HepG2 (cell line): ENCODE data around the gene HOXB6. TPM values are rescaled to one million over a fixed set of nuclear protein-coding genes. Genes with fewer than 3 reads are reported as not detected.

Source experiments
- ATAC-seq: fragments of 200-7000 bp; cut with Tn5 transposase; 3 replicates; pipeline ENCODE4 v1.9.1; 2020; ENCODE audit warnings: mild to moderate bottlenecking, moderate library complexity
- BruUV-seq: library from RNA; stranded (reverse); fragments of 400-500 nt; replicated peaks from 2 replicates; lab custom pipeline; 2021; lab: Mats Ljungman, UMichigan
- CTCF ChIA-PET: fragments of 300-600 bp; formaldehyde crosslinking; extraction: SDS; loops from one replicate; lab custom pipeline; 2021; ENCODE audit warnings: low total read pairs, inconsistent platforms, low intra/inter-chr PET ratio; lab: Yijun Ruan, JAX
- POLR2A ChIA-PET: fragments of 350-600 bp; sonication (Branson Sonifier 250); formaldehyde crosslinking; loops from one replicate; lab custom pipeline; 2020; ENCODE audit warnings: antibody characterized with exemption, inconsistent platforms; lab: Yijun Ruan, JAX
- DNase-seq: peaks from one replicate; pipeline ENCODE4 v3.0.0-alpha.2; 2015; ENCODE audit warnings: low spot score
- FAIRE-seq: peaks from 3 replicates; lab custom pipeline; 2011; peaks lifted over from hg19 to GRCh38; lab: Jason Lieb, UNC
- H2AFZ ChIP-seq: one replicate; pipeline ENCODE4 v1.6.1; 2011; ENCODE audit warnings: low read length, inconsistent platforms
- H3K27ac ChIP-seq: fragments of 300-600 bp; 3 replicates; pipeline ENCODE4 v1.8.0; 2011; ENCODE audit warnings: mixed run types, mild to moderate bottlenecking, mixed read lengths, low read length, inconsistent platforms; ENCODE audit not compliant: insufficient read depth; ENCODE audit errors: extremely low read length
- H3K27me3 ChIP-seq, 2 experiments: fragments of 200-600 bp in 1 of 2; 2 replicates in 1 of 2; 3 replicates in 1 of 2; pipeline versions ENCODE4 v1.6.0 to v1.8.0; 2011; ENCODE audit warnings: low read length in 2 of 2, mild to moderate bottlenecking in 2 of 2, moderate library complexity in 2 of 2, inconsistent platforms in 1 of 2; ENCODE audit not compliant: insufficient read depth in 2 of 2, control insufficient read depth in 1 of 2
- H3K36me3 ChIP-seq, 2 experiments: fragments of 200-600 bp in 1 of 2; replicated peaks in 1 of 2; 2 replicates in 1 of 2; 3 replicates in 1 of 2; pipeline versions ENCODE4 v1.5.1 to v1.8.0; 2011; ENCODE audit warnings: low read length in 2 of 2, inconsistent platforms in 1 of 2; ENCODE audit not compliant: insufficient read depth in 2 of 2, control insufficient read depth in 1 of 2
- H3K4me1 ChIP-seq: 2 replicates; pipeline ENCODE4 v1.5.1; 2012; ENCODE audit warnings: low read length, inconsistent platforms; ENCODE audit not compliant: insufficient read depth
- H3K4me2 ChIP-seq: 2 replicates; pipeline ENCODE4 v1.6.0; 2011; ENCODE audit warnings: low read depth, low read length, inconsistent platforms
- H3K4me3 ChIP-seq, 3 experiments: fragments of 200-600 bp in 1 of 3; sonication (generic), shearing (Covaris generic) in 1 of 3; replicated peaks in 1 of 3; 2 replicates each; pipeline ENCODE4 v1.5.1; 2011 to 2016; ENCODE audit warnings: low read length in 3 of 3, inconsistent platforms in 2 of 3, low read depth in 2 of 3, mild to moderate bottlenecking in 2 of 3, control low read depth in 1 of 3, mixed read lengths in 1 of 3; ENCODE audit not compliant: insufficient read depth in 1 of 3
- H3K79me2 ChIP-seq: one replicate; pipeline ENCODE4 v1.6.1; 2011; ENCODE audit warnings: low read length, inconsistent platforms; ENCODE audit not compliant: insufficient read depth
- H3K9ac ChIP-seq: 2 replicates; pipeline ENCODE4 v1.6.0; 2011; ENCODE audit warnings: mild to moderate bottlenecking, low read depth, low read length, inconsistent platforms; ENCODE audit not compliant: insufficient read depth
- H3K9me3 ChIP-seq: 2 replicates; pipeline ENCODE4 v1.5.1; 2012; ENCODE audit warnings: mild to moderate bottlenecking, low read length
- H4K20me1 ChIP-seq: 2 replicates; pipeline ENCODE4 v1.6.0; 2011; ENCODE audit warnings: inconsistent platforms, mild to moderate bottlenecking, low read length, moderate library complexity; ENCODE audit not compliant: insufficient read depth
- CC2D1A ChIP-seq: sonication (generic); formaldehyde crosslinking; IDR thresholded peaks from 2 replicates; pipeline ENCODE4 v1.8.1; 2023; ENCODE audit warnings: mild to moderate bottlenecking, missing genetic modification reagents
- ERF ChIP-seq: IDR thresholded peaks from 2 replicates; pipeline ENCODE4 v1.6.1; 2018; ENCODE audit warnings: missing biosample characterization, missing genetic modification reagents
- HMG20B ChIP-seq: conservative IDR thresholded peaks from 2 replicates; pipeline ENCODE4 v1.6.1; 2016; ENCODE audit warnings: missing genetic modification reagents, missing compliant biosample characterization
- MXI1 ChIP-seq: IDR thresholded peaks from 3 replicates; pipeline ENCODE4 v1.6.1; 2012; ENCODE audit warnings: low read depth, low read length, inconsistent platforms, borderline replicate concordance
- NCOA5 ChIP-seq: sonication (generic); formaldehyde crosslinking; IDR thresholded peaks from 2 replicates; pipeline ENCODE4 v1.4.0; 2020; ENCODE audit warnings: missing genetic modification reagents
- NFE2 ChIP-seq: sonication (generic); formaldehyde crosslinking; IDR thresholded peaks from 2 replicates; pipeline ENCODE4 v1.4.0; 2020; ENCODE audit warnings: missing genetic modification reagents
- REXO4 ChIP-seq: sonication (generic); formaldehyde crosslinking; IDR thresholded peaks from 2 replicates; pipeline ENCODE4 v1.8.0; 2022; ENCODE audit warnings: missing genetic modification reagents, mild to moderate bottlenecking, borderline replicate concordance
- SP5 ChIP-seq: IDR thresholded peaks from 2 replicates; pipeline ENCODE4 v1.6.1; 2016; ENCODE audit warnings: low read depth, borderline replicate concordance
- YEATS4 ChIP-seq: sonication (generic); formaldehyde crosslinking; IDR thresholded peaks from 2 replicates; pipeline ENCODE4 v1.4.0; 2020; ENCODE audit warnings: missing genetic modification reagents, borderline replicate concordance
- ZFAT ChIP-seq: sonication (generic); formaldehyde crosslinking; conservative IDR thresholded peaks from 2 replicates; pipeline ENCODE4 v1.8.1; 2023; ENCODE audit warnings: missing genetic modification reagents, inconsistent platforms
- ZNF484 ChIP-seq: sonication (generic); formaldehyde crosslinking; IDR thresholded peaks from 2 replicates; pipeline ENCODE4 v1.5.1; 2020; ENCODE audit warnings: mild to moderate bottlenecking, low read depth, missing genetic modification reagents, borderline replicate concordance
- ZNF839 ChIP-seq: sonication (generic); formaldehyde crosslinking; IDR thresholded peaks from 2 replicates; pipeline ENCODE4 v1.4.0; 2020; ENCODE audit warnings: missing genetic modification reagents, mild to moderate bottlenecking, borderline replicate concordance
- WGBS: methylation state at CpG from one replicate; pipeline ENCODE4 v1.1.6; 2017; ENCODE audit warnings: low lambda C conversion rate; 5-methylcytosine and 5-hydroxymethylcytosine counted together
- in situ Hi-C: cut with HindIII; loops from 2 replicates; pipeline ENCODE4 v1.10.0; 2017; ENCODE audit warnings: low pct_unique_long_range_greater_than_20kb; ENCODE audit not compliant: extremely low pct_ligation_motif_present
- intact Hi-C: fragments of 100-400 bp; cut with micrococcal nuclease; formaldehyde crosslinking; loops from one replicate; pipeline ENCODE4 v1.10.0; 2022; ENCODE audit not compliant: unreplicated experiment
- polyA plus RNA-seq, 8 experiments: library from polyadenylated mRNA; depleted of rRNA in 3 of 8; stranded (reverse) in 7 of 8; unstranded in 1 of 8; fragments of >200 nt; fragmentation: Illumina TruSeq in 4 of 8; extraction: Trizol in 4 of 8; gene quantifications; 2 replicates each; pipeline versions ENCODE4 v1.2.1 to v1.2.3, GENCODE V29; 2011 to 2016; ENCODE audit warnings: low read depth in 4 of 8, missing spikeins in 1 of 8, mixed read lengths in 1 of 8; ENCODE audit not compliant: insufficient read depth in 1 of 8
- total RNA-seq, 5 experiments: library from RNA; depleted of rRNA; stranded (reverse); fragments of >200 nt; fragmentation: Illumina TruSeq; extraction: Trizol; gene quantifications; 2 replicates each; pipeline ENCODE4 v1.2.3, GENCODE V29; 2016; ENCODE audit warnings: low read depth in 1 of 5
- TF ChIP-seq, protein P1 (sequence below): sonication (generic); formaldehyde crosslinking; IDR thresholded peaks from 2 replicates; pipeline ENCODE4 v1.5.1; 2020; ENCODE audit warnings: mild to moderate bottlenecking, missing genetic modification reagents, borderline replicate concordance
- TF ChIP-seq, protein P2 (sequence below): sonication (generic); formaldehyde crosslinking; IDR thresholded peaks from 2 replicates; pipeline ENCODE4 v1.4.0; 2020; ENCODE audit warnings: missing genetic modification reagents
- TF ChIP-seq, protein P3 (sequence below): sonication (generic); formaldehyde crosslinking; conservative IDR thresholded peaks from 2 replicates; pipeline ENCODE4 v1.8.0; 2022; ENCODE audit warnings: missing genetic modification reagents
- TF ChIP-seq, protein P4 (sequence below): sonication (generic); formaldehyde crosslinking; IDR thresholded peaks from 2 replicates; pipeline ENCODE4 v1.5.1; 2020; ENCODE audit warnings: missing genetic modification reagents, mild to moderate bottlenecking, borderline replicate concordance
- TF ChIP-seq, protein P5 (sequence below): sonication (generic); formaldehyde crosslinking; IDR thresholded peaks from 2 replicates; pipeline ENCODE4 v1.4.0; 2020; ENCODE audit warnings: mild to moderate bottlenecking, missing genetic modification reagents

HOXB6 gene
- total and polyA plus RNA-seq, 2 of the 13 experiments (the other 11 are each of a cell fraction or from before 2014, with no cell fraction given): not detected

DNA sequence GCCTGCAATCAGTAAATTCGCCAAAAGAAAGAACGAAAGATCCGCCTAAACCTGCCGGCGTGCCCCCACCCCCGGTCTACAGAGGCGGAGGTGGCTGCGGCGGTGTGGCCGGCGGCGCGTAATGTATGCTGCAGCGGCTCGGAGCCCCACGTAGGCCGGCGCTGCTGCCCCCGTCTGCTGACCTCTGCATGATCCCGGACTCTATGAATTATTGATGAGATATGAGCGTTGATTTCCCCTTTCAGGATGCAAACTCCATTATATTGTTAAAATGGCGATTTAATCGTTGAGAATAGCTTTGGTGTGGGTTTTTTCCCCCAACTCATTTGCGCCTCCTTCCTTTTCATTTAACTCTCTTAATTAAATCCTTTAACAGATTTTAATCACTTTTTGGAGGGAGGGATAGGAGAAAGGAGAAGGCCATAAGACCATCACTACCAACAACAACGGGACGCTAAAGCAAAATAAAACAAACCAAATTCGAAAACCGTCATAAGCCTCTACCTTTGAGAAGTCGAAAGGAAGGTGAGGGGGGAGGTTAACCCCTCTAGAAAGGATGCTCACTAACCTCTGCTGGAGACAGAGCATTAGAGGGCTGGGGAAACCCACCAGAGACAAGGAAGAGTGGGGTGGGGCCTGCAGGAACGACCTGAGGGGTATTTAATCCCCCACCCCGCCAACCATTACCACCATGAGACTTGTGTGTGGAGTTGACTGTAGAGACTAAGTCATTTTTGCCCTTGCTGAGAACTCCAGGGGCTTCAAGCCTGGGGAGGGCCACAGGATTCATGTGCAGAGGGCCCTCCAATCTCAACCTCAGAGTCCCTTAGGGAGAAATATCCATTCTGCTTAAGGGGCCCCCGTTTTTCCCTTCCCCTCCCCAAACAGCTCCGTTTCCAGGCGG, 18.2 kb downstream of the HOXB6 start:
- Histone ChIP-seq H3K9me3 (no peaks in the 10 kb centered on the region), H3K79me2 (no peaks in the 10 kb centered on the region), H4K20me1 (peaks cover 4% of the 10 kb centered on the region; the same call in 1 of the 2 replicates), H3K27me3 (peaks cover 29 to 96% of the 10 kb centered on the region in 2 experiments), H3K36me3 (no peaks in the 10 kb centered on the region), H3K4me2 (no peak overlapping the region), H3K9ac (no peak overlapping the region), H3K27ac (no peak overlapping the region), H3K4me3 (no peak overlapping the region), H2AFZ (no peak overlapping the region), H3K4me1 (peaks cover 7% of the 10 kb centered on the region; the same call in 1 of the 2 replicates)
- FAIRE-seq: no peak
- WGBS: 41% methylated on average over 34 of the region's 34 CpGs
- no peak for DNase-seq
- ChIA-PET POLR2A (no interaction called here), CTCF (no interaction called here)
- no peak for ATAC-seq
- intact Hi-C loops (no loop called here), in situ Hi-C loops (no loop called here)
- BruUV-seq: no TSS peak
- no peak for TF ChIP-seq NCOA5 (CRISPR knock-in tag)
- no peak for TF ChIP-seq NFE2 (CRISPR knock-in tag)
- no peak for TF ChIP-seq ZFAT
- no peak for TF ChIP-seq SP5 (CRISPR knock-in tag)
- TF ChIP-seq ERF: no peak
- TF ChIP-seq, protein P1, sequence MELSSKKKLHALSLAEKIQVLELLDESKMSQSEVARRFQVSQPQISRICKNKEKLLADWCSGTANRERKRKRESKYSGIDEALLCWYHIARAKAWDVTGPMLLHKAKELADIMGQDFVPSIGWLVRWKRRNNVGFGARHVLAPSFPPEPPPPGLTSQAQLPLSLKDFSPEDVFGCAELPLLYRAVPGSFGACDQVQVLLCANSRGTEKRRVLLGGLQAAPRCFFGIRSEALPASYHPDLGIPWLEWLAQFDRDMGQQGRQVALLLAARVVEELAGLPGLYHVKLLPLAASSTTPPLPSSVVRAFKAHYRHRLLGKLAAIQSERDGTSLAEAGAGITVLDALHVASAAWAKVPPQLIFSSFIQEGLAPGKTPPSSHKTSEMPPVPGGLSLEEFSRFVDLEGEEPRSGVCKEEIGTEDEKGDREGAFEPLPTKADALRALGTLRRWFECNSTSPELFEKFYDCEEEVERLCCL: no peak
- TF ChIP-seq, protein P2, sequence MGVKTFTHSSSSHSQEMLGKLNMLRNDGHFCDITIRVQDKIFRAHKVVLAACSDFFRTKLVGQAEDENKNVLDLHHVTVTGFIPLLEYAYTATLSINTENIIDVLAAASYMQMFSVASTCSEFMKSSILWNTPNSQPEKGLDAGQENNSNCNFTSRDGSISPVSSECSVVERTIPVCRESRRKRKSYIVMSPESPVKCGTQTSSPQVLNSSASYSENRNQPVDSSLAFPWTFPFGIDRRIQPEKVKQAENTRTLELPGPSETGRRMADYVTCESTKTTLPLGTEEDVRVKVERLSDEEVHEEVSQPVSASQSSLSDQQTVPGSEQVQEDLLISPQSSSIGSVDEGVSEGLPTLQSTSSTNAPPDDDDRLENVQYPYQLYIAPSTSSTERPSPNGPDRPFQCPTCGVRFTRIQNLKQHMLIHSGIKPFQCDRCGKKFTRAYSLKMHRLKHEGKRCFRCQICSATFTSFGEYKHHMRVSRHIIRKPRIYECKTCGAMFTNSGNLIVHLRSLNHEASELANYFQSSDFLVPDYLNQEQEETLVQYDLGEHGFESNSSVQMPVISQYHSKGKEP (CRISPR knock-in tag): no peak
- TF ChIP-seq, protein P3, sequence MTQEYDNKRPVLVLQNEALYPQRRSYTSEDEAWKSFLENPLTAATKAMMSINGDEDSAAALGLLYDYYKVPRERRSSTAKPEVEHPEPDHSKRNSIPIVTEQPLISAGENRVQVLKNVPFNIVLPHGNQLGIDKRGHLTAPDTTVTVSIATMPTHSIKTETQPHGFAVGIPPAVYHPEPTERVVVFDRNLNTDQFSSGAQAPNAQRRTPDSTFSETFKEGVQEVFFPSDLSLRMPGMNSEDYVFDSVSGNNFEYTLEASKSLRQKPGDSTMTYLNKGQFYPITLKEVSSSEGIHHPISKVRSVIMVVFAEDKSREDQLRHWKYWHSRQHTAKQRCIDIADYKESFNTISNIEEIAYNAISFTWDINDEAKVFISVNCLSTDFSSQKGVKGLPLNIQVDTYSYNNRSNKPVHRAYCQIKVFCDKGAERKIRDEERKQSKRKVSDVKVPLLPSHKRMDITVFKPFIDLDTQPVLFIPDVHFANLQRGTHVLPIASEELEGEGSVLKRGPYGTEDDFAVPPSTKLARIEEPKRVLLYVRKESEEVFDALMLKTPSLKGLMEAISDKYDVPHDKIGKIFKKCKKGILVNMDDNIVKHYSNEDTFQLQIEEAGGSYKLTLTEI (CRISPR knock-in tag): no peak
- no peak for TF ChIP-seq HMG20B (CRISPR knock-in tag)
- TF ChIP-seq ZNF839: no peak
- TF ChIP-seq CC2D1A (CRISPR knock-in tag): no peak
- TF ChIP-seq, protein P4, sequence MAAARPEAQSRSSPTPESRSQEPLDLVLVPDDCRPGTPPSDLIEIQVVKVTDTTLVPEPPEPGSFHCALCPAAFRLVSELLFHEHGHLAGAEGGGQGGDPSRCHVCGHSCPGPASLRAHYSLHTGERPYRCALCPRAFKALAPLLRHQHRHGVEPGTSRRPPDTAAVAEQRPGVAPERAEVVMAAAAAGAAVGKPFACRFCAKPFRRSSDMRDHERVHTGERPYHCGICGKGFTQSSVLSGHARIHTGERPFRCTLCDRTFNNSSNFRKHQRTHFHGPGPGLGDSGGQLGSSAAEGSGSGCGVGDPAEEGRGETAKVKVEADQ (CRISPR knock-in tag): no peak
- no peak for TF ChIP-seq MXI1
- no peak for TF ChIP-seq YEATS4
- no peak for TF ChIP-seq ZNF484
- no peak for TF ChIP-seq REXO4 (CRISPR knock-in tag)
- TF ChIP-seq, protein P5, sequence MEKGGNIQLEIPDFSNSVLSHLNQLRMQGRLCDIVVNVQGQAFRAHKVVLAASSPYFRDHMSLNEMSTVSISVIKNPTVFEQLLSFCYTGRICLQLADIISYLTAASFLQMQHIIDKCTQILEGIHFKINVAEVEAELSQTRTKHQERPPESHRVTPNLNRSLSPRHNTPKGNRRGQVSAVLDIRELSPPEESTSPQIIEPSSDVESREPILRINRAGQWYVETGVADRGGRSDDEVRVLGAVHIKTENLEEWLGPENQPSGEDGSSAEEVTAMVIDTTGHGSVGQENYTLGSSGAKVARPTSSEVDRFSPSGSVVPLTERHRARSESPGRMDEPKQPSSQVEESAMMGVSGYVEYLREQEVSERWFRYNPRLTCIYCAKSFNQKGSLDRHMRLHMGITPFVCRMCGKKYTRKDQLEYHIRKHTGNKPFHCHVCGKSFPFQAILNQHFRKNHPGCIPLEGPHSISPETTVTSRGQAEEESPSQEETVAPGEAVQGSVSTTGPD: no peak
